ENCODE results near the gene TRIM7. TPM values are rescaled to one million over a fixed set of nuclear protein-coding genes. Genes with fewer than 3 reads are reported as not detected.
"Not testable (repeated sequence)": the region's sequence is repeated elsewhere in the genome, so short reads cannot be mapped to it uniquely, and the experiment has no call there.

The TRIM7 gene
- total and polyA plus RNA-seq, 2 donors (not counting 1 experiment from before 2014, with no cell fraction given), result 4.7 to 7.3 TPM

DNA sequence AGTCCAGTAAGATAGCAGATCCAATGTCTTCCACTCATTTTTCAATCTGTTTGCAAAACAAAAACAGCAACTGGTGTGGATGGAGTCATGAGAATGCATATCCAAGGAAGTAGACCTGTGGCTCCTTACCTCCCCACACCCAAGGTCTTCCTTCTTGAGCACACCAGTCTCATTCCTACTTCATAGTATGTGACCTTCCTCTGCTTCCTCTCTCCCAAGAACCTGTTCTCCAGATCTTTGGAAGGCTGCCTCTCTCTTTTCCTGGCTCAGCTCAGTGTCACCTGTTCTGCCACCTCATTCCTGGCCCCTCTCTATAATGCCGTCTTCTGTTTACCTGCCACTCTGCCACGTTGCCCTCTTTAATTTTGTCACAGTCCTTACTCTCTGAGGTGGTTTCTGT, 7.9 kb upstream of the TRIM7 start:
- H3K9ac ChIP-seq (ENCODE audit: insufficient read depth, low read length), result no peak overlapping the region

DNA sequence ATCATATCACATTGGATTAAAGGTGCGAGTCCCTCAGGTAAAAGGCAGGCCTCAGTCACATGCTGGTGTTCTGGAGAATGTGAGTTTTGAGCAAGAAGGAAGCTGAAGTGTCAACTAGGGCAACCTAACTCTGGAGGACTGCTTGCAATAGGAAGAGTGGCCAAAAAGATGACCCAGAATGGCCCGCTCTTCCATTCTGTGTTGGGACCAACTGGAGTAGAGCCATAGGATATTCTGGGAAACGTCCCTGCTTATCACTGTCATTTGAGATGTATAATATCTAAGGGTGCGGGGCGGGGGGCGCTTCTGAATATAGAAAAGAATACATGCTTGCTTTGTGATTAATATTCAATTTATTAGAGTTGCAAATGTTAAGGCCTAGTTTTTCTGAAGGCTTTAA, 7.1 kb upstream of the TRIM7 start:
- no peak overlapping the region for H2AFZ ChIP-seq (ENCODE audit: low read length)
- no peaks in the 10 kb centered on the region for H3K36me3 ChIP-seq (ENCODE audit: control insufficient read depth, insufficient read depth, low read length)
- H3K27me3 ChIP-seq (ENCODE audit: control insufficient read depth, insufficient read depth, low read length), result no peaks in the 10 kb centered on the region
- no peaks in the 10 kb centered on the region for H3K9me3 ChIP-seq (ENCODE audit: control insufficient read depth, insufficient read depth, low read depth, low read length)
- H4K20me1 ChIP-seq (ENCODE audit: control insufficient read depth, extremely low read depth, insufficient read depth, low read length), result no peaks in the 10 kb centered on the region
- H3K4me1 ChIP-seq (ENCODE audit: control insufficient read depth, extremely low read depth, insufficient read depth, low read length), result no peaks in the 10 kb centered on the region
- no peak overlapping the region for H3K4me3 ChIP-seq (replicated peaks in 1 of 4; ENCODE audit: control extremely low read depth in 1 of 4, insufficient read depth in 1 of 4, low read depth in 3 of 4, low read length in 4 of 4)
- no peak overlapping the region for H3K27ac ChIP-seq (ENCODE audit: insufficient read depth, low read length)
- H3K9ac ChIP-seq (ENCODE audit: insufficient read depth, low read length), result no peak overlapping the region
- TF ChIP-seq, protein P1, sequence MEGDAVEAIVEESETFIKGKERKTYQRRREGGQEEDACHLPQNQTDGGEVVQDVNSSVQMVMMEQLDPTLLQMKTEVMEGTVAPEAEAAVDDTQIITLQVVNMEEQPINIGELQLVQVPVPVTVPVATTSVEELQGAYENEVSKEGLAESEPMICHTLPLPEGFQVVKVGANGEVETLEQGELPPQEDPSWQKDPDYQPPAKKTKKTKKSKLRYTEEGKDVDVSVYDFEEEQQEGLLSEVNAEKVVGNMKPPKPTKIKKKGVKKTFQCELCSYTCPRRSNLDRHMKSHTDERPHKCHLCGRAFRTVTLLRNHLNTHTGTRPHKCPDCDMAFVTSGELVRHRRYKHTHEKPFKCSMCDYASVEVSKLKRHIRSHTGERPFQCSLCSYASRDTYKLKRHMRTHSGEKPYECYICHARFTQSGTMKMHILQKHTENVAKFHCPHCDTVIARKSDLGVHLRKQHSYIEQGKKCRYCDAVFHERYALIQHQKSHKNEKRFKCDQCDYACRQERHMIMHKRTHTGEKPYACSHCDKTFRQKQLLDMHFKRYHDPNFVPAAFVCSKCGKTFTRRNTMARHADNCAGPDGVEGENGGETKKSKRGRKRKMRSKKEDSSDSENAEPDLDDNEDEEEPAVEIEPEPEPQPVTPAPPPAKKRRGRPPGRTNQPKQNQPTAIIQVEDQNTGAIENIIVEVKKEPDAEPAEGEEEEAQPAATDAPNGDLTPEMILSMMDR (conservative IDR thresholded peaks at IDR 0.05 in 1 of 2, IDR thresholded peaks at IDR 0.05 in 1 of 2; ENCODE audit: low read depth in 1 of 2, low read length in 2 of 2), result no peak
- TF ChIP-seq EZH2 (IDR thresholded peaks at IDR 0.05; ENCODE audit: low read length, missing control alignments), result no peak
- DNase-seq (ENCODE audit: low read depth in 2 of 2), result no peak
- no peak overlapping the region for H3K4me2 ChIP-seq (ENCODE audit: extremely low read depth, insufficient read depth, low read length)
- no peaks in the 10 kb centered on the region for H3K79me2 ChIP-seq (ENCODE audit: control insufficient read depth, insufficient read depth, low read length)

More for the DNA sequence above, 7.9 kb upstream of the TRIM7 start:
- TF ChIP-seq, protein P1 (conservative IDR thresholded peaks at IDR 0.05 in 1 of 2, IDR thresholded peaks at IDR 0.05 in 1 of 2; ENCODE audit: low read depth in 1 of 2, low read length in 2 of 2), result no peak
- no peak for TF ChIP-seq EZH2 (IDR thresholded peaks at IDR 0.05; ENCODE audit: low read length, missing control alignments)
- Histone ChIP-seq H3K4me2 (ENCODE audit: extremely low read depth, insufficient read depth, low read length) (no peak overlapping the region), H3K27ac (ENCODE audit: insufficient read depth, low read length) (no peak overlapping the region), H3K27me3 (ENCODE audit: control insufficient read depth, insufficient read depth, low read length) (no peaks in the 10 kb centered on the region), H3K36me3 (ENCODE audit: control insufficient read depth, insufficient read depth, low read length) (no peaks in the 10 kb centered on the region), H4K20me1 (ENCODE audit: control insufficient read depth, extremely low read depth, insufficient read depth, low read length) (no peaks in the 10 kb centered on the region), H3K9me3 (ENCODE audit: control insufficient read depth, insufficient read depth, low read depth, low read length) (no peaks in the 10 kb centered on the region), H2AFZ (ENCODE audit: low read length) (no peak overlapping the region), H3K79me2 (ENCODE audit: control insufficient read depth, insufficient read depth, low read length) (no peaks in the 10 kb centered on the region), H3K4me1 (ENCODE audit: control insufficient read depth, extremely low read depth, insufficient read depth, low read length) (peaks cover 5% of the 10 kb centered on the region), H3K4me3 (replicated peaks in 1 of 4; ENCODE audit: control extremely low read depth in 1 of 4, insufficient read depth in 1 of 4, low read depth in 3 of 4, low read length in 4 of 4) (no peak overlapping the region)
- no peak for DNase-seq (ENCODE audit: low read depth in 2 of 2)

DNA sequence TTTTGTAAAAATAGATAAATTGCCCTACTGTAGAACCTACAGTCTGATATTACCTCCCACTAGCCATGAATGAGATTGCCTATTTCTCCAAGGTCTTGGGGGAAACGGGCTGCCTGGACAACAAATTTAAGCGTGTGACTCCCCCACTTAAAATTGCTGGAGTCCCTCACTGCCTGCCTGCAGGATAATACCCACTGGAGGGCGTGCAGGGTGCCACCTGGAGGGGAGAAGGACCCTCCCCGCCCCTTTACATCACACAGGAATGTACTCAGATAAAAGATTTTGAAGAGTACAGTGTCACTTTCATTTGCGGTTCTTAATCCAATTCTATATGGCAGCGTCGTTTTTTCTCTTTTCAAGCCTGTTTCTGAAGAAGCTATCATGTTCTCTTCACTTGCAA, 6.2 kb upstream of the TRIM7 start:
- DNase-seq (ENCODE audit: low read depth in 2 of 2), result no peak
- H3K4me1 ChIP-seq (ENCODE audit: control insufficient read depth, extremely low read depth, insufficient read depth, low read length), result peaks cover 1% of the 10 kb centered on the region
- no peaks in the 10 kb centered on the region for H3K79me2 ChIP-seq (ENCODE audit: control insufficient read depth, insufficient read depth, low read length)

DNA sequence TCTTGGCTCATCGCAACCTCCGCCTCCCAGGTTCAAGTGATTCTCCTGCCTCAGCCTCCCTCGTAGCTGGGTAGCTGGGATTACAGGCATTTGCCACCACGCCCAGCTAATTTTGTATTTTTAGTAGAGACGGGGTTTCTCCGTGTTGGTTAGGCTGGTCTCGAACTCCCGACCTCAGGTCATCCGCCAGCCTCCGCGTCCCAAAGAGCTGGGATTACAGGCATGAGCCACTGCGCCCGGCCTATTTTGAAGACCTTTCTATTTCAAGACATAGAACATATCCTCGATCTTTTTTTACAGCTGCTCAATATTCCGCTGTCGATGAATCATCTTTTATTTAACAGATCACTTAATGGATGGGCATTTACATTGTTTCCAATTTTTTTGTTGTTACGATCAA, 5.7 kb upstream of the TRIM7 start:
- not testable (repeated sequence) for H3K36me3 ChIP-seq (ENCODE audit: control insufficient read depth, insufficient read depth, low read length); DNase-seq (ENCODE audit: low read depth in 2 of 2); H2AFZ ChIP-seq (ENCODE audit: low read length); H4K20me1 ChIP-seq (ENCODE audit: control insufficient read depth, extremely low read depth, insufficient read depth, low read length); H3K9me3 ChIP-seq (ENCODE audit: control insufficient read depth, insufficient read depth, low read depth, low read length); H3K4me1 ChIP-seq (ENCODE audit: control insufficient read depth, extremely low read depth, insufficient read depth, low read length); H3K27me3 ChIP-seq (ENCODE audit: control insufficient read depth, insufficient read depth, low read length); H3K4me2 ChIP-seq (ENCODE audit: extremely low read depth, insufficient read depth, low read length); H3K4me3 ChIP-seq (replicated peaks in 1 of 4; ENCODE audit: control extremely low read depth in 1 of 4, insufficient read depth in 1 of 4, low read depth in 3 of 4, low read length in 4 of 4); H3K27ac ChIP-seq (ENCODE audit: insufficient read depth, low read length); H3K9ac ChIP-seq (ENCODE audit: insufficient read depth, low read length); H3K79me2 ChIP-seq (ENCODE audit: control insufficient read depth, insufficient read depth, low read length)

More for the DNA sequence above, 6.2 kb upstream of the TRIM7 start:
- no peak overlapping the region for H3K4me3 ChIP-seq (replicated peaks in 1 of 4; ENCODE audit: control extremely low read depth in 1 of 4, insufficient read depth in 1 of 4, low read depth in 3 of 4, low read length in 4 of 4)
- H3K4me2 ChIP-seq (ENCODE audit: extremely low read depth, insufficient read depth, low read length), result no peak overlapping the region
- H3K9me3 ChIP-seq (ENCODE audit: control insufficient read depth, insufficient read depth, low read depth, low read length), result no peaks in the 10 kb centered on the region
- H4K20me1 ChIP-seq (ENCODE audit: control insufficient read depth, extremely low read depth, insufficient read depth, low read length), result no peaks in the 10 kb centered on the region
- no peak overlapping the region for H3K9ac ChIP-seq (ENCODE audit: insufficient read depth, low read length)
- H3K27ac ChIP-seq (ENCODE audit: insufficient read depth, low read length), result no peak overlapping the region
- no peaks in the 10 kb centered on the region for H3K36me3 ChIP-seq (ENCODE audit: control insufficient read depth, insufficient read depth, low read length)
- TF ChIP-seq EZH2 (IDR thresholded peaks at IDR 0.05; ENCODE audit: low read length, missing control alignments), result no peak
- TF ChIP-seq, protein P1 (conservative IDR thresholded peaks at IDR 0.05 in 1 of 2, IDR thresholded peaks at IDR 0.05 in 1 of 2; ENCODE audit: low read depth in 1 of 2, low read length in 2 of 2), result no peak
- no peak overlapping the region for H2AFZ ChIP-seq (ENCODE audit: low read length)
- H3K27me3 ChIP-seq (ENCODE audit: control insufficient read depth, insufficient read depth, low read length), result no peaks in the 10 kb centered on the region

DNA sequence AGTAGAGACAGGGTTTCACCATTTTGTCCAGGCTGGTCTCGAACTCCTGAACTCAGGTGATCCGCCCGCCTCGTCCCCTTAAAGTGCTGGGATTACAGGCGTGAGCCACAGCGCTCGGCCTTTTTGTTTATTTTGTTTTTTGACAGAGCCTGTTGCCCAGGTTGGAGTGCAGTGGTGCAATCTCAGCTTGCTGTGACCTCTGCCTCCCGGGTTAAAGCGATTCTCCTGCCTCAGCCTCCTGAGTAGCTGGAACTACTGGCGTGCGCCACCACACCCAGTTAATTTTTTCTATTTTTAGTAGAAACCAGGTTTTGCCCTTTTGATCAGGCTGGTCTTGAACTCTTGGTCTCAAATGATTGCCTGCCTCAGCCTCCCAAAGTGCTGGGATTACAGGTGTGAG, 5.2 kb upstream of the TRIM7 start:
- not testable (repeated sequence) for H2AFZ ChIP-seq (ENCODE audit: low read length); H3K79me2 ChIP-seq (ENCODE audit: control insufficient read depth, insufficient read depth, low read length); H3K36me3 ChIP-seq (ENCODE audit: control insufficient read depth, insufficient read depth, low read length); H3K4me1 ChIP-seq (ENCODE audit: control insufficient read depth, extremely low read depth, insufficient read depth, low read length); H4K20me1 ChIP-seq (ENCODE audit: control insufficient read depth, extremely low read depth, insufficient read depth, low read length); H3K9ac ChIP-seq (ENCODE audit: insufficient read depth, low read length); H3K4me3 ChIP-seq (replicated peaks in 1 of 4; ENCODE audit: control extremely low read depth in 1 of 4, insufficient read depth in 1 of 4, low read depth in 3 of 4, low read length in 4 of 4); H3K4me2 ChIP-seq (ENCODE audit: extremely low read depth, insufficient read depth, low read length); H3K27ac ChIP-seq (ENCODE audit: insufficient read depth, low read length); DNase-seq (ENCODE audit: low read depth in 2 of 2); H3K9me3 ChIP-seq (ENCODE audit: control insufficient read depth, insufficient read depth, low read depth, low read length); H3K27me3 ChIP-seq (ENCODE audit: control insufficient read depth, insufficient read depth, low read length)

All from fibroblast of lung (primary cell).